ENCODE results near the gene SLC66A2.

The SLC66A2 gene

DNA sequence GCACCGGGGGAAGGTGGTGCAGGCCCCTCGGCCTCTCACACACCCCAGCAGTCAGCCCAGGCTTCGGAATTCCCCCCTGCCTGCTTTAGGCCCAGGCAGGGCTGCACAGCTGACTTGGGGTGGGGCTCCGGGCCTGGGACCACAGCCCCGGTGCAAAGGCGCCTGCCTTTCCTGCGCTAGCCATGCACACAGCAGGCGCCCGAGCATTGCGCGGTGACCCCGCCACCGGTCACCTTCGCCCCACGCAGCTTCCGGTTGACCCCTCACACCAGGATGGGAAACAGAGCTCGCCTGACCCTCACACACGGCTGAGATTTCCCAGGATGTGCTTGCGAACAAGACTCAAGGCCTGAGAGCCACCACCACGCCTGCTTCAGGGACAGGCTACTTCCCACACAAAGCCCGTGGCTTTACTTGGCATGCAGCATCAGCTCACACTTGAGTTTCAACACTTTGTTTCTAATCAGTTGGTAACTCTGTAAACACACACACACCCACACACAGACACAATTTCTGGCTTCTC lies 46.0 kb downstream of the SLC66A2 start:
- no peak for ATAC-seq
- no peak for TF ChIP-seq ISL1 (CRISPR knock-in tag; IDR thresholded peaks at IDR 0.05)
- TF ChIP-seq ZNF70 (CRISPR knock-in tag; IDR thresholded peaks at IDR 0.05), result no peak
- no peak for TF ChIP-seq BACH2 (CRISPR knock-in tag; IDR thresholded peaks at IDR 0.05; ENCODE audit: borderline replicate concordance)
- TF ChIP-seq ZFP30 (CRISPR knock-in tag; IDR thresholded peaks at IDR 0.05), result no peak
- TF ChIP-seq CSRNP3 (CRISPR knock-in tag; IDR thresholded peaks at IDR 0.05), result no peak
- no peak for TF ChIP-seq PATZ1 (CRISPR knock-in tag; IDR thresholded peaks at IDR 0.05; ENCODE audit: borderline replicate concordance)
- TF ChIP-seq OSR1 (CRISPR knock-in tag; IDR thresholded peaks at IDR 0.05), result no peak
- no peak for TF ChIP-seq TOX (CRISPR knock-in tag; IDR thresholded peaks at IDR 0.05; ENCODE audit: borderline replicate concordance)

- TF ChIP-seq GLIS3 (CRISPR knock-in tag; IDR thresholded peaks at IDR 0.05) (no peak), ZFP3 (CRISPR knock-in tag; IDR thresholded peaks at IDR 0.05) (no peak), ISL1 (CRISPR knock-in tag; IDR thresholded peaks at IDR 0.05) (no peak), OSR1 (CRISPR knock-in tag; IDR thresholded peaks at IDR 0.05) (no peak), TCF4 (CRISPR knock-in tag; IDR thresholded peaks at IDR 0.05; ENCODE audit: borderline replicate concordance) (no peak)
- TF ChIP-seq, protein P1, sequence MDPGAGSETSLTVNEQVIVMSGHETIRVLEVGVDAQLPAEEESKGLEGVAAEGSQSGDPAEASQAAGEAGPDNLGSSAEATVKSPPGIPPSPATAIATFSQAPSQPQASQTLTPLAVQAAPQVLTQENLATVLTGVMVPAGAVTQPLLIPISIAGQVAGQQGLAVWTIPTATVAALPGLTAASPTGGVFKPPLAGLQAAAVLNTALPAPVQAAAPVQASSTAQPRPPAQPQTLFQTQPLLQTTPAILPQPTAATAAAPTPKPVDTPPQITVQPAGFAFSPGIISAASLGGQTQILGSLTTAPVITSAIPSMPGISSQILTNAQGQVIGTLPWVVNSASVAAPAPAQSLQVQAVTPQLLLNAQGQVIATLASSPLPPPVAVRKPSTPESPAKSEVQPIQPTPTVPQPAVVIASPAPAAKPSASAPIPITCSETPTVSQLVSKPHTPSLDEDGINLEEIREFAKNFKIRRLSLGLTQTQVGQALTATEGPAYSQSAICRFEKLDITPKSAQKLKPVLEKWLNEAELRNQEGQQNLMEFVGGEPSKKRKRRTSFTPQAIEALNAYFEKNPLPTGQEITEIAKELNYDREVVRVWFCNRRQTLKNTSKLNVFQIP (CRISPR knock-in tag; IDR thresholded peaks at IDR 0.05; ENCODE audit: borderline replicate concordance, low read depth), result no peak
- no peak for ATAC-seq
These were observed 46.9 kb downstream of the SLC66A2 start for GRCh38 chr18:79904357-79905147.

GRCh38 chr18:79903787-79904356 lies 47.6 kb downstream of the SLC66A2 start:
- TF ChIP-seq ISL1 (CRISPR knock-in tag; IDR thresholded peaks at IDR 0.05), result no peak
- TF ChIP-seq, protein P2, sequence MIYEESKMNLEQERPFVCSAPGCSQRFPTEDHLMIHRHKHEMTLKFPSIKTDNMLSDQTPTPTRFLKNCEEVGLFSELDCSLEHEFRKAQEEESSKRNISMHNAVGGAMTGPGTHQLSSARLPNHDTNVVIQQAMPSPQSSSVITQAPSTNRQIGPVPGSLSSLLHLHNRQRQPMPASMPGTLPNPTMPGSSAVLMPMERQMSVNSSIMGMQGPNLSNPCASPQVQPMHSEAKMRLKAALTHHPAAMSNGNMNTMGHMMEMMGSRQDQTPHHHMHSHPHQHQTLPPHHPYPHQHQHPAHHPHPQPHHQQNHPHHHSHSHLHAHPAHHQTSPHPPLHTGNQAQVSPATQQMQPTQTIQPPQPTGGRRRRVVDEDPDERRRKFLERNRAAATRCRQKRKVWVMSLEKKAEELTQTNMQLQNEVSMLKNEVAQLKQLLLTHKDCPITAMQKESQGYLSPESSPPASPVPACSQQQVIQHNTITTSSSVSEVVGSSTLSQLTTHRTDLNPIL (CRISPR knock-in tag; IDR thresholded peaks at IDR 0.05; ENCODE audit: low read depth), result no peak
- no peak for TF ChIP-seq ZFP30 (CRISPR knock-in tag; IDR thresholded peaks at IDR 0.05)
- TF ChIP-seq ZNF70 (CRISPR knock-in tag; IDR thresholded peaks at IDR 0.05), result no peak
- ATAC-seq, result no peak

GRCh38 chr18:79903071-79903635 lies 48.3 kb downstream of the SLC66A2 start:
- TF ChIP-seq PPARA (CRISPR knock-in tag; IDR thresholded peaks at IDR 0.05; ENCODE audit: borderline replicate concordance) (no peak), ARNTL (CRISPR knock-in tag; IDR thresholded peaks at IDR 0.05; ENCODE audit: borderline replicate concordance, low read depth) (no peak), ZNF565 (CRISPR knock-in tag; conservative IDR thresholded peaks at IDR 0.05; ENCODE audit: low read depth) (no peak), TSHZ2 (CRISPR knock-in tag; IDR thresholded peaks at IDR 0.05) (no peak), ZFP3 (CRISPR knock-in tag; IDR thresholded peaks at IDR 0.05) (no peak), TCF4 (CRISPR knock-in tag; IDR thresholded peaks at IDR 0.05; ENCODE audit: borderline replicate concordance) (no peak), ESRRG (CRISPR knock-in tag; IDR thresholded peaks at IDR 0.05) (no peak), TOX (CRISPR knock-in tag; IDR thresholded peaks at IDR 0.05; ENCODE audit: borderline replicate concordance) (no peak), ZFP30 (CRISPR knock-in tag; IDR thresholded peaks at IDR 0.05) (no peak), SNAI2 (CRISPR knock-in tag; IDR thresholded peaks at IDR 0.05) (no peak), ZC3H10 (CRISPR knock-in tag; IDR thresholded peaks at IDR 0.05) (no peak), ZNF8 (CRISPR knock-in tag; IDR thresholded peaks at IDR 0.05) (no peak), ZNF70 (CRISPR knock-in tag; IDR thresholded peaks at IDR 0.05) (no peak)
- TF ChIP-seq, protein P2 (CRISPR knock-in tag; IDR thresholded peaks at IDR 0.05; ENCODE audit: low read depth), result no peak
- TF ChIP-seq, protein P1 (CRISPR knock-in tag; IDR thresholded peaks at IDR 0.05; ENCODE audit: borderline replicate concordance, low read depth), result no peak
- ATAC-seq, result no peak

Data from SK-N-SH treated with all-trans-retinoic acid at 6 μM for 48 hours (cell line).